Ammon's horn (tissue), 1 donor: ENCODE measurements around the gene RPP25.
"Not testable (repeated sequence)": the region's sequence is repeated elsewhere in the genome, so short reads cannot be mapped to it uniquely, and the experiment has no call there.

Experiments
- DNase-seq: peaks from one replicate; pipeline ENCODE4 v3.0.0-alpha.2; 2016; ENCODE audit warnings: low spot score

The RPP25 gene

GRCh38 chr15:74917676-74918075 is 38.9 kb downstream of the RPP25 start:
- DNase-seq, result no peak

- not testable (repeated sequence) for DNase-seq
These were observed 42.8 kb downstream of the RPP25 start for GRCh38 chr15:74913799-74914198.

GRCh38 chr15:74913041-74913440 is 43.5 kb downstream of the RPP25 start:
- no peak for DNase-seq

GRCh38 chr15:74908635-74909034 is 47.9 kb downstream of the RPP25 start:
- DNase-seq, result no peak

GRCh38 chr15:74907163-74907870 is 49.3 kb downstream of the RPP25 start:
- DNase-seq, result no peak

GRCh38 chr15:74906450-74907162 is 50.0 kb downstream of the RPP25 start, which contains the start of gene FAM219B:
Gene FAM219B, minus strand, starts transcription at chr15:74906851. Its CDS starts 51 bp downstream, at chr15:74906800.
- peak; percentile 92 for DNase-seq

GRCh38 chr15:74906067-74906449 is 50.5 kb downstream of the RPP25 start:
- peak; percentile 49 for DNase-seq
